HepG2 (cell line): Measurements from ENCODE around the gene C6orf132. TPM values are rescaled to one million over a fixed set of nuclear protein-coding genes. Genes with fewer than 3 reads are reported as not detected.

Experiments used
- PAWR ChIP-seq: sonication (generic); formaldehyde crosslinking; IDR thresholded peaks from 2 replicates; pipeline ENCODE4 v1.4.0; 2020; ENCODE audit warnings: missing genetic modification reagents, mild to moderate bottlenecking, borderline replicate concordance
- SMARCC2 ChIP-seq: fragments of 450-650 bp; IDR thresholded peaks from 2 replicates; pipeline ENCODE4 v1.6.1; 2017; ENCODE audit warnings: antibody characterized with exemption, mild to moderate bottlenecking
- THAP11 ChIP-seq: IDR thresholded peaks from 2 replicates; pipeline ENCODE4 v1.6.1; 2016; ENCODE audit warnings: missing biosample characterization, missing genetic modification reagents
- polyA plus RNA-seq, 8 experiments: library from polyadenylated mRNA; depleted of rRNA in 3 of 8; stranded (reverse) in 7 of 8; unstranded in 1 of 8; fragments of >200 nt; fragmentation: Illumina TruSeq in 4 of 8; extraction: Trizol in 4 of 8; gene quantifications; 2 replicates each; pipeline versions ENCODE4 v1.2.1 to v1.2.3, GENCODE V29; 2011 to 2016; ENCODE audit warnings: low read depth in 4 of 8, missing spikeins in 1 of 8, mixed read lengths in 1 of 8; ENCODE audit not compliant: insufficient read depth in 1 of 8
- total RNA-seq, 5 experiments: library from RNA; depleted of rRNA; stranded (reverse); fragments of >200 nt; fragmentation: Illumina TruSeq; extraction: Trizol; gene quantifications; 2 replicates each; pipeline ENCODE4 v1.2.3, GENCODE V29; 2016; ENCODE audit warnings: low read depth in 1 of 5
- TF ChIP-seq, protein P1 (sequence below): sonication (generic); formaldehyde crosslinking; IDR thresholded peaks from 2 replicates; pipeline ENCODE4 v1.4.0; 2020; ENCODE audit warnings: missing genetic modification reagents
- TF ChIP-seq, protein P2 (sequence below): IDR thresholded peaks from 2 replicates; pipeline ENCODE4 v1.6.1; 2016; ENCODE audit warnings: mild to moderate bottlenecking
- TF ChIP-seq, protein P3 (sequence below): sonication (generic); formaldehyde crosslinking; IDR thresholded peaks from 2 replicates; pipeline ENCODE4 v1.5.1; 2020; ENCODE audit warnings: mild to moderate bottlenecking, moderate library complexity, missing genetic modification reagents
- TF ChIP-seq, protein P4 (sequence below): sonication (generic); formaldehyde crosslinking; IDR thresholded peaks from 2 replicates; pipeline ENCODE4 v1.4.0; 2020; ENCODE audit warnings: mild to moderate bottlenecking, missing genetic modification reagents
- TF ChIP-seq, protein P5 (sequence below): sonication (generic); formaldehyde crosslinking; IDR thresholded peaks from 2 replicates; pipeline ENCODE4 v1.8.1; 2023; ENCODE audit warnings: mild to moderate bottlenecking, inconsistent platforms, moderate library complexity, missing genetic modification reagents, borderline replicate concordance
- TF ChIP-seq, protein P6 (sequence below): sonication (generic); formaldehyde crosslinking; IDR thresholded peaks from 2 replicates; pipeline ENCODE4 v1.4.0; 2020; ENCODE audit warnings: missing genetic modification reagents, borderline replicate concordance

Gene C6orf132
- total and polyA plus RNA-seq, 2 of the 13 experiments (the other 11 are each of a cell fraction or from before 2014, with no cell fraction given) = 0.78 to 3.0 TPM

DNA sequence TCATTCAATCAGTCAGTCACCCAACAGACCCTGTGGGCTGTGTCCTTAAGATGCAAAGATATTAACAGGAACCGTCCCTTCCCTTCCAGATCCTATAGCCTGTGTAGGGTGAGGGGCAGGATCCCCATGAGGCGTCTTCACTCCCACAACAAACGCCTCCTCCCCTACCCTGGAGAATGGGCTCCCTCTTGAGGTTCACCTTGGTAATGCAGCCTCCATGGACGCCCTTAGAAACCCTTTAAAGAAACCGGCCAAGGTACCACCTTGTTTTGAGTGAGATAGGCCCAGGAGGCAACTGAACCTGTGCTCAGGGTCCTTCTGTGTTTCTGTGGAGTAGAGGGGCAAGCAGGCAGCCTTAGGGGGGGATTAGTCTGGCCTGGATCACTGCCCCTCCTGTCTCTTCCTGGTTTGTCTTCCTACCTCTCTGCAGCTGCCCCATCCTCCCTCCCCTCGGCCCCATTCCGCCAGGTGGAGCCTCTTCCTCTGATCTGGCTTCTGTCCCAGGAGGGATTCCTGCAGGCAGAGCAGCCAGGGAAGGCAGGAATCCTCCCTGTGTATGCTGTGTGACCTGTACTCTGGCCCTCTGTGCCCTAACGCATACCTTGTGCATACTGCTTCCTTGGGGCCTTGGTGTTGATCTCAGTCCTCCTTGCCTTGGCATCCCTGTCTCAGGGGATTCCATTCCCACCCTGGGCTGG, 24.2 kb upstream of the C6orf132 start (continued):
- TF ChIP-seq SMARCC2 (no peak), THAP11 (CRISPR knock-in tag) (peak; percentile 59), PAWR (CRISPR knock-in tag) (no peak)
- TF ChIP-seq, protein P1, sequence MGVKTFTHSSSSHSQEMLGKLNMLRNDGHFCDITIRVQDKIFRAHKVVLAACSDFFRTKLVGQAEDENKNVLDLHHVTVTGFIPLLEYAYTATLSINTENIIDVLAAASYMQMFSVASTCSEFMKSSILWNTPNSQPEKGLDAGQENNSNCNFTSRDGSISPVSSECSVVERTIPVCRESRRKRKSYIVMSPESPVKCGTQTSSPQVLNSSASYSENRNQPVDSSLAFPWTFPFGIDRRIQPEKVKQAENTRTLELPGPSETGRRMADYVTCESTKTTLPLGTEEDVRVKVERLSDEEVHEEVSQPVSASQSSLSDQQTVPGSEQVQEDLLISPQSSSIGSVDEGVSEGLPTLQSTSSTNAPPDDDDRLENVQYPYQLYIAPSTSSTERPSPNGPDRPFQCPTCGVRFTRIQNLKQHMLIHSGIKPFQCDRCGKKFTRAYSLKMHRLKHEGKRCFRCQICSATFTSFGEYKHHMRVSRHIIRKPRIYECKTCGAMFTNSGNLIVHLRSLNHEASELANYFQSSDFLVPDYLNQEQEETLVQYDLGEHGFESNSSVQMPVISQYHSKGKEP (CRISPR knock-in tag) = no peak
- TF ChIP-seq, protein P2, sequence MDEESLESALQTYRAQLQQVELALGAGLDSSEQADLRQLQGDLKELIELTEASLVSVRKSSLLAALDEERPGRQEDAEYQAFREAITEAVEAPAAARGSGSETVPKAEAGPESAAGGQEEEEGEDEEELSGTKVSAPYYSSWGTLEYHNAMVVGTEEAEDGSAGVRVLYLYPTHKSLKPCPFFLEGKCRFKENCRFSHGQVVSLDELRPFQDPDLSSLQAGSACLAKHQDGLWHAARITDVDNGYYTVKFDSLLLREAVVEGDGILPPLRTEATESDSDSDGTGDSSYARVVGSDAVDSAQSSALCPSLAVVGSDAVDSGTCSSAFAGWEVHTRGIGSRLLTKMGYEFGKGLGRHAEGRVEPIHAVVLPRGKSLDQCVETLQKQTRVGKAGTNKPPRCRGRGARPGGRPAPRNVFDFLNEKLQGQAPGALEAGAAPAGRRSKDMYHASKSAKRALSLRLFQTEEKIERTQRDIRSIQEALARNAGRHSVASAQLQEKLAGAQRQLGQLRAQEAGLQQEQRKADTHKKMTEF = 0 out of 2 replicates have a peak, but pooled peaks have one; percentile 29
- TF ChIP-seq, protein P3, sequence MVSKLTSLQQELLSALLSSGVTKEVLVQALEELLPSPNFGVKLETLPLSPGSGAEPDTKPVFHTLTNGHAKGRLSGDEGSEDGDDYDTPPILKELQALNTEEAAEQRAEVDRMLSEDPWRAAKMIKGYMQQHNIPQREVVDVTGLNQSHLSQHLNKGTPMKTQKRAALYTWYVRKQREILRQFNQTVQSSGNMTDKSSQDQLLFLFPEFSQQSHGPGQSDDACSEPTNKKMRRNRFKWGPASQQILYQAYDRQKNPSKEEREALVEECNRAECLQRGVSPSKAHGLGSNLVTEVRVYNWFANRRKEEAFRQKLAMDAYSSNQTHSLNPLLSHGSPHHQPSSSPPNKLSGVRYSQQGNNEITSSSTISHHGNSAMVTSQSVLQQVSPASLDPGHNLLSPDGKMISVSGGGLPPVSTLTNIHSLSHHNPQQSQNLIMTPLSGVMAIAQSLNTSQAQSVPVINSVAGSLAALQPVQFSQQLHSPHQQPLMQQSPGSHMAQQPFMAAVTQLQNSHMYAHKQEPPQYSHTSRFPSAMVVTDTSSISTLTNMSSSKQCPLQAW (CRISPR knock-in tag) = 0 out of 2 replicates have a peak, but pooled peaks have one; percentile 58
- TF ChIP-seq, protein P4, sequence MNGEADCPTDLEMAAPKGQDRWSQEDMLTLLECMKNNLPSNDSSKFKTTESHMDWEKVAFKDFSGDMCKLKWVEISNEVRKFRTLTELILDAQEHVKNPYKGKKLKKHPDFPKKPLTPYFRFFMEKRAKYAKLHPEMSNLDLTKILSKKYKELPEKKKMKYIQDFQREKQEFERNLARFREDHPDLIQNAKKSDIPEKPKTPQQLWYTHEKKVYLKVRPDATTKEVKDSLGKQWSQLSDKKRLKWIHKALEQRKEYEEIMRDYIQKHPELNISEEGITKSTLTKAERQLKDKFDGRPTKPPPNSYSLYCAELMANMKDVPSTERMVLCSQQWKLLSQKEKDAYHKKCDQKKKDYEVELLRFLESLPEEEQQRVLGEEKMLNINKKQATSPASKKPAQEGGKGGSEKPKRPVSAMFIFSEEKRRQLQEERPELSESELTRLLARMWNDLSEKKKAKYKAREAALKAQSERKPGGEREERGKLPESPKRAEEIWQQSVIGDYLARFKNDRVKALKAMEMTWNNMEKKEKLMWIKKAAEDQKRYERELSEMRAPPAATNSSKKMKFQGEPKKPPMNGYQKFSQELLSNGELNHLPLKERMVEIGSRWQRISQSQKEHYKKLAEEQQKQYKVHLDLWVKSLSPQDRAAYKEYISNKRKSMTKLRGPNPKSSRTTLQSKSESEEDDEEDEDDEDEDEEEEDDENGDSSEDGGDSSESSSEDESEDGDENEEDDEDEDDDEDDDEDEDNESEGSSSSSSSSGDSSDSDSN (CRISPR knock-in tag) = no peak
- TF ChIP-seq, protein P5, sequence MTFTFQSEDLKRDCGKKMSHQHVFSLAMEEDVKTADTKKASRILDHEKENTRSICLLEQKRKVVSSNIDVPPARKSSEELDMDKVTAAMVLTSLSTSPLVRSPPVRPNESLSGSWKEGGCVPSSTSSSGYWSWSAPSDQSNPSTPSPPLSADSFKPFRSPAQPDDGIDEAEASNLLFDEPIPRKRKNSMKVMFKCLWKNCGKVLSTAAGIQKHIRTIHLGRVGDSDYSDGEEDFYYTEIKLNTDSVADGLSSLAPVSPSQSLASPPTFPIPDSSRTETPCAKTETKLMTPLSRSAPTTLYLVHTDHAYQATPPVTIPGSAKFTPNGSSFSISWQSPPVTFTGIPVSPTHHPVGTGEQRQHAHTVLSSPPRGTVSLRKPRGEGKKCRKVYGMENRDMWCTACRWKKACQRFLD (CRISPR knock-in tag) = no peak
- TF ChIP-seq, protein P6, sequence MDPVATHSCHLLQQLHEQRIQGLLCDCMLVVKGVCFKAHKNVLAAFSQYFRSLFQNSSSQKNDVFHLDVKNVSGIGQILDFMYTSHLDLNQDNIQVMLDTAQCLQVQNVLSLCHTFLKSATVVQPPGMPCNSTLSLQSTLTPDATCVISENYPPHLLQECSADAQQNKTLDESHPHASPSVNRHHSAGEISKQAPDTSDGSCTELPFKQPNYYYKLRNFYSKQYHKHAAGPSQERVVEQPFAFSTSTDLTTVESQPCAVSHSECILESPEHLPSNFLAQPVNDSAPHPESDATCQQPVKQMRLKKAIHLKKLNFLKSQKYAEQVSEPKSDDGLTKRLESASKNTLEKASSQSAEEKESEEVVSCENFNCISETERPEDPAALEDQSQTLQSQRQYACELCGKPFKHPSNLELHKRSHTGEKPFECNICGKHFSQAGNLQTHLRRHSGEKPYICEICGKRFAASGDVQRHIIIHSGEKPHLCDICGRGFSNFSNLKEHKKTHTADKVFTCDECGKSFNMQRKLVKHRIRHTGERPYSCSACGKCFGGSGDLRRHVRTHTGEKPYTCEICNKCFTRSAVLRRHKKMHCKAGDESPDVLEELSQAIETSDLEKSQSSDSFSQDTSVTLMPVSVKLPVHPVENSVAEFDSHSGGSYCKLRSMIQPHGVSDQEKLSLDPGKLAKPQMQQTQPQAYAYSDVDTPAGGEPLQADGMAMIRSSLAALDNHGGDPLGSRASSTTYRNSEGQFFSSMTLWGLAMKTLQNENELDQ (CRISPR knock-in tag) = 0 out of 2 replicates have a peak, but pooled peaks have one; percentile 30
